Right lobe of liver (tissue), 4 donors: ENCODE results near the gene MT1M.

Experiments
- POLR2A ChIP-seq: fragments of 450-650 bp; IDR thresholded peaks from one replicate; pipeline ENCODE4 v1.6.1; 2017; ENCODE audit warnings: antibody characterized with exemption, mild to moderate bottlenecking
- TF ChIP-seq, protein P1 (sequence below), 4 donors: fragments of 200-600 bp in 3 of 4; fragments of 450-650 bp in 1 of 4; IDR thresholded peaks; one replicate each; pipeline versions ENCODE4 v1.5.1 to v1.8.0; 2016 to 2022; ENCODE audit warnings: antibody characterized with exemption in 4 of 4, mild to moderate bottlenecking in 2 of 4
- donor health status: DM: no; HTN: no; CAD: no.
- donor health status: DM: no; HTN: no; CAD: no.
- donor health status: DM: no; HTN: yes; CAD: no.

DNA sequence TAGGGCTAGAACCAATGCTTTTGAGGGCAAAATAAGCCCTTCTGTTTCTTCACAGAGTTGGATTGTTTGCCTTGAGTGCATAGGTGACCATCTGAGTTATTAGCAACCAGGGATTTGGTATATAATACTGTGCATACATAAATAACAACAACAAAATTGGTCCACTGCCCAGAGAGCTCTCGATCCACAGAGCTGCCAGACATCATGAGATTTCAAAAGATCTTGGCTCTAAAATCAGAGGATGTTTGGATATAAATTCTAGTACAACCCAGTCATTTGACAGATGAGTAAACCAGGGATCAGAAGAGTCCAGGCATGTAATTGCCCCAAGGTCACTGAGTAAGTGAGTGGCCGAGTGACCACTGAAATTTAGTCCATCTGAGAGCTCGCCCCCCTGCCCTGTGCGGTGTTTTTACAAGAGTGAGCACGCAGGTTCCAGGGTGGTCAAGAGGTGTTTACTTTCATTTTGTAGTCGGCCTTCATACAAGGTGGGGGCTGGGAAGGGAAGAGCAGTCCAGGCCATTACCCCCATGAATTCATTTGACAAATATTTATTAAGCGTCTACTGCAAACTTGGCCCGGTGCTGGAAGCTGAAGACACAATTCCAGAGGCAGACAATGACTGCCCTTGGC, 25.9 kb upstream of the MT1M start:
- TF ChIP-seq, protein P1, sequence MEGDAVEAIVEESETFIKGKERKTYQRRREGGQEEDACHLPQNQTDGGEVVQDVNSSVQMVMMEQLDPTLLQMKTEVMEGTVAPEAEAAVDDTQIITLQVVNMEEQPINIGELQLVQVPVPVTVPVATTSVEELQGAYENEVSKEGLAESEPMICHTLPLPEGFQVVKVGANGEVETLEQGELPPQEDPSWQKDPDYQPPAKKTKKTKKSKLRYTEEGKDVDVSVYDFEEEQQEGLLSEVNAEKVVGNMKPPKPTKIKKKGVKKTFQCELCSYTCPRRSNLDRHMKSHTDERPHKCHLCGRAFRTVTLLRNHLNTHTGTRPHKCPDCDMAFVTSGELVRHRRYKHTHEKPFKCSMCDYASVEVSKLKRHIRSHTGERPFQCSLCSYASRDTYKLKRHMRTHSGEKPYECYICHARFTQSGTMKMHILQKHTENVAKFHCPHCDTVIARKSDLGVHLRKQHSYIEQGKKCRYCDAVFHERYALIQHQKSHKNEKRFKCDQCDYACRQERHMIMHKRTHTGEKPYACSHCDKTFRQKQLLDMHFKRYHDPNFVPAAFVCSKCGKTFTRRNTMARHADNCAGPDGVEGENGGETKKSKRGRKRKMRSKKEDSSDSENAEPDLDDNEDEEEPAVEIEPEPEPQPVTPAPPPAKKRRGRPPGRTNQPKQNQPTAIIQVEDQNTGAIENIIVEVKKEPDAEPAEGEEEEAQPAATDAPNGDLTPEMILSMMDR (IDR thresholded peaks at IDR 0.05): no peak
- TF ChIP-seq POLR2A: no peak
